GM13976 (cell line): ENCODE results near the gene CLIP3.

ENCODE experiments used
- DNase-seq: peaks from one replicate; pipeline ENCODE4 v3.0.0; 2012; ENCODE audit warnings: low spot score
- CTCF ChIP-seq: IDR thresholded peaks from 2 replicates; pipeline ENCODE4 v1.5.1; 2012; ENCODE audit warnings: borderline replicate concordance, mild to moderate bottlenecking; ENCODE audit not compliant: insufficient read depth; ENCODE audit errors: extremely low read depth, missing control alignments, control extremely low read depth
- in situ Hi-C: fragments of 300-500 bp; cut with MboI; formaldehyde crosslinking; loops from one replicate; pipeline ENCODE4 v1.12.0; 2022; ENCODE audit warnings: low sequenced_read_pairs, mixed read lengths, inconsistent platforms; ENCODE audit not compliant: unreplicated experiment

CLIP3 gene

GRCh38 chr19:35992907-35993765 lies 39.5 kb downstream of the CLIP3 start:
- TF ChIP-seq CTCF = no peak
- in situ Hi-C loops = no loop called here
- DNase-seq = peak; percentile 55

DNA sequence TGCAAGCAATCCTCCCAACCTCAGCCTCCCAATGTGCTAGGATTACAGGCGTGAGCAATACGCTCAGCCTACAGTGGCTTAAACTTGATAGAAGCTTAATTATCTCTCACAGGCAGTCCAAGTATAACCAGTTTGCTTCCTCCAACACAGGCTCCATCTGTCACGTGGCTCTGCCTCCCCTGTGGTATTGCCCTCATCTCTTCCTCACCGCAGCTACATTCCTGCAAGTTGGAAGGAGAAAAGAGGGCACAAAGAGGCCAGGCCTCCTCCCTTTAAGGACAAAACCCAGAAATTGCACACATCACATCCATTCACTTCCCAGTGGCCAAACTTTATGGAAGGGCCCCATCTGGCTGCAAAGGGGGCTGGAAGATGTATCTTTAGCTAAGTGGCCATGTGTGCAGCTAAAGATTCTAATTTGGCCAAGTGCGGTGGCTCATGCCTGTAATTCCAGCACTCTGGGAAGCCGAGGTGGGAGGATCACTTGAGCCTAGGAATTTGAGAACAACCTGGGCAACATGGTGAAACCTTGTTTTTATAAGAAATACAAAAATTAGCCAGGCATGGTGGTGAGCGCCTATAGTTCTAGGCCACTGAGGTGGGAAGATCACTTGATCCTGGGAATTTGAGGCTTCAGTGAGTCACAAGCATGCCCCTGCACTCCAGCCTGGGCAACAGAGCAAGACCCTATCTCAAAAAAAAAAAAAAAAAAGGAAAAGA lies 40.8 kb downstream of the CLIP3 start:
- no peak for TF ChIP-seq CTCF
- DNase-seq = no peak
- in situ Hi-C loops = no loop called here

DNA sequence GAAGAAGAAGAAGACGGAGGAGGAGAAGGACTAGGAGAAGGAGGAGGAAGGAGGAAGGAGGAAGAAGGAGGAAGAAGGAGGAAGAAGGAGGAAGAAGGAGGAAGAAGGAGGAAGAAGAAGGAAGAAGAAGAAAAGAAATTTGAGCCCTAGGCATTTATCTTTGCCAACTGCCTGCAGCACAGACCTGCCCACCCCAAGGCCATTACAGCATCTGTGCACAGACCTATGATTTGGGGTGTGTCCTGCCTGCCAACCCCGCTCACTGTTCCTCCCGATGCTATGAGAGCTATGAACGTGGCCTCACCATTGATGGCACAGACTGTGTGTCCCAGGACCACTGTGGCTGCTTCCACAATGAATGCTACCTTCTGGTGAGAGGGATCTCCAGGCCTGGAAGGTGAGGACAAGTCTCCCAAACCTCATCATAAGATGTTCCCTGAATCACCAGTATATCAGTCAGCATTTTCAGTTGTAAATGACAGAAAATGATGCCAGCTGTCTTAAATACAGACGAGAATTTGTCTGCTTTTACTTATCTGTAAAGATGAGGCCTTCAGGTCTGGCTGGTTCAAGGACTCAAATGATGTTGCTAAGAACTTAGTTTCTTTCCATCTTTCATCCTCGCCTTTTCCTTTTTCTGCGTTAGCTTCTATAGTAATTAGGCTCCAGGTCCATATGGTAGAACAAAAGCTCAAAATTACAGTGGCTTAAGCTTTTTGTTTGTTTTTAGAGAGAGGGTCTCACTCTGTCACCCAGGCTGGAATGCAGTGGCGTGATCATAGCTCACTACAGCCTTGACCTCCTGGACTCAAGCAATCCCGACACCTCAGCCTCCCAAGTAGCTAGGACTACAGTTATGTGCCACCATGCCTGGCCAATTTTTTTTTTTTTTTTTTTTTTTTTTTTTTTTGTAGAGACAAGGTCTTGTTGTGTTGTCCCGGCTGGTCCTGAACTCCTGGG lies 41.6 kb downstream of the CLIP3 start:
- in situ Hi-C loops = no loop called here

GRCh38 chr19:35990156-35990555 lies 42.5 kb downstream of the CLIP3 start:
- in situ Hi-C loops = no loop called here
- DNase-seq = no peak
- no peak for TF ChIP-seq CTCF

More for the DNA sequence above, 41.6 kb downstream of the CLIP3 start:
- DNase-seq = no peak
- TF ChIP-seq CTCF = no peak

DNA sequence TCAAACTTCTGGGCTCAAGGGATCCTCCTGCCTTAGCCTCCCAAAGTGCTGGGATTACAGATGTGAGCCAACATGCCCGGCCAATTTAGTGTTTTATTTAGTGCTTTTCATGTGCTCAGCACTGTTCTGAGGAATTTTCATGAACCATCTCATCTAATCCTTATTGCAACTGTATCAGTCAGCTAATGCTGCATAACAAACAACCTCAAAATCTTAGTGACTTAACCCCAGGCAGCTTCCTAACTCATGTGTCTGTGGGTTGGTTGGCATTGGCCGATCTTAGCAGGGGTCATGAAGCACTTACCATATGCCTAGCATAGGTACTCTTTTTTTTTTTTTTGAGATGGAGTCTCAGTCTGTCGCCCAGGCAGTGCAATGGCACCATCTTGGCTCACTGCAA lies 43.8 kb downstream of the CLIP3 start:
- no peak for DNase-seq
- in situ Hi-C loops = no loop called here
- no peak for TF ChIP-seq CTCF

- DNase-seq = no peak
- in situ Hi-C loops = no loop called here
- no peak for TF ChIP-seq CTCF
Measured at GRCh38 chr19:35987571-35987896, 45.1 kb downstream of the CLIP3 start.
